BJ (cell line): Measurements from ENCODE around the gene CKLF. TPM values are rescaled to one million over a fixed set of nuclear protein-coding genes. Genes with fewer than 3 reads are reported as not detected.

Experiments used
- CTCF ChIA-PET: fragments of 350-600 bp; formaldehyde crosslinking; extraction: SDS; loops from one replicate; lab custom pipeline; 2021; ENCODE audit warnings: antibody characterized with exemption, inconsistent platforms; lab: Yijun Ruan, JAX
- POLR2A ChIA-PET: fragments of 300-600 bp; sonication (Branson Sonifier 250); formaldehyde crosslinking; extraction: SDS; loops from one replicate; lab custom pipeline; 2021; ENCODE audit warnings: antibody characterized with exemption; lab: Charles Lee
- DNase-seq: peaks from one replicate; pipeline ENCODE4 v3.0.0-alpha.2; 2011; ENCODE audit warnings: low read depth
- H3K27me3 ChIP-seq: 2 replicates; pipeline ENCODE4 v1.6.0; 2011; ENCODE audit warnings: low read length; ENCODE audit not compliant: control insufficient read depth, insufficient read depth
- H3K36me3 ChIP-seq: 2 replicates; pipeline ENCODE4 v1.5.1; 2011; ENCODE audit warnings: low read length; ENCODE audit not compliant: control insufficient read depth, insufficient read depth
- H3K4me3 ChIP-seq: 2 replicates; pipeline ENCODE4 v1.5.1; 2011; ENCODE audit warnings: low read depth, mild to moderate bottlenecking, control low read depth, low read length
- polyA plus RNA-seq: library from polyadenylated mRNA; depleted of rRNA; stranded (reverse); fragments of >200 nt; gene quantifications from 2 replicates; pipeline ENCODE4 v1.2.3, GENCODE V29; 2011
- TF ChIP-seq, protein P1 (sequence below): IDR thresholded peaks from 2 replicates; pipeline ENCODE4 v1.5.1; 2011; ENCODE audit warnings: low read depth, mild to moderate bottlenecking, control low read depth, inconsistent platforms, low read length, moderate library complexity; ENCODE audit not compliant: insufficient read depth

The CKLF gene
- polyA plus RNA-seq, 1 experiment, result 60.8 TPM

DNA sequence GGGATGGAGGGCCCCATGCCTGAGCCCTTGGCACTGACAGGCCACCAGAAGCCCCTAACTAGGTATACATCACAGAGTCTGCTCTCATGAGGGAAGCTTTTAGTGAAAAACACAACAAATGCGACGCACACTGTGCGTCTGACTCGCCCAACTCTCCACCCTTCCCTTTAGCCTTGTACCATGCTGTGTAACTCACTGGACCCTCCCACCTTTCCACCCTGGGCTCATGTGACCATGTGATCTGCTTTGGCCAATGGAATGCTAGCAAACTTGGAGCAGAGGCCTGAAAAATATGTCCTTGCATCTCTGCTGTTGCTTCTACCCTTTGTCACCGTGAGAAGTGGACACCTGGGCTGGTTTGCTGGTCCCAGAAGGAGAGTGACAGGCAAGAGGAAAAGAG, 24.1 kb upstream of the CKLF start:
- Histone ChIP-seq H3K36me3 (peaks cover 19% of the 10 kb centered on the region), H3K4me3 (no peak overlapping the region), H3K27me3 (no peaks in the 10 kb centered on the region)
- POLR2A ChIA-PET, result no interaction called here
- CTCF ChIA-PET, result interaction anchor here (0.8 to 0.9 kb wide), 2 partner anchors 23 kb away, joined by 3 read pairs; no protein-coding TSS in a partner anchor
- DNase-seq, result no peak
- TF ChIP-seq, protein P1, sequence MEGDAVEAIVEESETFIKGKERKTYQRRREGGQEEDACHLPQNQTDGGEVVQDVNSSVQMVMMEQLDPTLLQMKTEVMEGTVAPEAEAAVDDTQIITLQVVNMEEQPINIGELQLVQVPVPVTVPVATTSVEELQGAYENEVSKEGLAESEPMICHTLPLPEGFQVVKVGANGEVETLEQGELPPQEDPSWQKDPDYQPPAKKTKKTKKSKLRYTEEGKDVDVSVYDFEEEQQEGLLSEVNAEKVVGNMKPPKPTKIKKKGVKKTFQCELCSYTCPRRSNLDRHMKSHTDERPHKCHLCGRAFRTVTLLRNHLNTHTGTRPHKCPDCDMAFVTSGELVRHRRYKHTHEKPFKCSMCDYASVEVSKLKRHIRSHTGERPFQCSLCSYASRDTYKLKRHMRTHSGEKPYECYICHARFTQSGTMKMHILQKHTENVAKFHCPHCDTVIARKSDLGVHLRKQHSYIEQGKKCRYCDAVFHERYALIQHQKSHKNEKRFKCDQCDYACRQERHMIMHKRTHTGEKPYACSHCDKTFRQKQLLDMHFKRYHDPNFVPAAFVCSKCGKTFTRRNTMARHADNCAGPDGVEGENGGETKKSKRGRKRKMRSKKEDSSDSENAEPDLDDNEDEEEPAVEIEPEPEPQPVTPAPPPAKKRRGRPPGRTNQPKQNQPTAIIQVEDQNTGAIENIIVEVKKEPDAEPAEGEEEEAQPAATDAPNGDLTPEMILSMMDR, result no peak

DNA sequence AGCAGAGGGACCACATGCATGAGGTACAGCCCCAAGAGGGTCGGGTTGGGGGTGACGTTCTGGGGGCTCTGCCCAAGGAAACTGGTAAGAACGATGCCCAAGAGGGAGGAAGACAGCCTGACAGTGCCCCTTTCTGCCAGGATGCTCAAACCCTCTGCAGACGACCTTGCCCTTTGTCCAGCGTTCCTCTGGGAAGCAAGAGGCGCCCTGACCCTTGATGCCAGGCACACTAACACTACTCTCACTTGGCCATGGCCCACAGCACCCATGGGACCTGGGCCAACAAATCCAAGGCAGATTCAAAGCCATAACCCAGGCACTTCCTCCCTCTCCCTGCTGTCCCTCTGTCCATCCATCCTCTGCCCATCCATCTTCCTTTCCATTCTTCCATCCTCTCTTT, 22.9 kb upstream of the CKLF start:
- Histone ChIP-seq H3K36me3 (peaks cover 19% of the 10 kb centered on the region), H3K4me3 (no peak overlapping the region), H3K27me3 (no peaks in the 10 kb centered on the region)
- CTCF ChIA-PET, result interaction anchor here (0.5 kb wide), 1 partner anchor 159 kb away, joined by 4 read pairs; no protein-coding TSS in a partner anchor
- no peak for DNase-seq
- POLR2A ChIA-PET, result no interaction called here
- TF ChIP-seq, protein P1, result no peak

DNA sequence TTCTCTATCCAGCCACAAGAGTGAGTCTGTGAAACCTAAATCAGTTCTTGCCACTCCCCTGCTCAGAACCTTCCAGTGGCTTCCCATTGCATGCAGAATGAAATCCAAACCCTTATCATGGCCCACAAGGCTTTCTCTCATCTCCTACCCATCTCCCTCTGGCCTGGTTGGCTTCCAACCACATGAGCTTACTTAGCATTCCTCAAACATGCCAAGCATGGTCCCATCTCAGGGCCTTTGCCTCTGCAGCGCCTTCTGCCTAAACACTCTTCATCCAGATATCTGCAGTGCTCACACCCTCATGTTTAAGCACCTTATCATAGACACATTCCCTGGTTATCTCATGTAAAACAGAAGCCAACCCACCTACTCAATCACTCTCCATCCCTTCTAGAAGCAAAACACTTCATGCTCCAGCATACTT, 18.0 kb upstream of the CKLF start:
- TF ChIP-seq, protein P1, result no peak
- ChIA-PET CTCF (no interaction called here), POLR2A (no interaction called here)
- Histone ChIP-seq H3K4me3 (no peak overlapping the region), H3K27me3 (no peaks in the 10 kb centered on the region), H3K36me3 (peaks cover 17% of the 10 kb centered on the region)
- DNase-seq, result no peak

DNA sequence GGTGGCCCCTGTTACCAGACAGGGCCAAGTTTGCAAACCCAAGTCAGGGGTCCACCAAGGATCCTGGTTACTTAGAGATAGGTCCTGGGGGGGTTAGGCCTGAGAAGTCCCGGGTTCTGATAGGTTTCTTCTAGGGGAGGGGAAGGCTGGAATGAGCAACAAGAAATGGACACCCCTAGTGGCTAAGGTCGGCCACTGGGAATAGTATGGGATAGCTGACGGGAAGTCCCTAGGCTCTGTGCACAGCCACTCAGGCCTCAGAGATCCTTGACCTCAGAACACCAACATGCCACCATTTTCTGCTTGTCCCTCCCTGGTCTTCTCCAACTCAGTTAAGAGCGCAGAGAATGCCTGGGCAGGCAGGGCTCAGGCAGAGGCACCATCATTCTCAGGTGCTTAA, 15.9 kb upstream of the CKLF start:
- TF ChIP-seq, protein P1, result no peak
- H3K36me3 ChIP-seq, result peaks cover 5% of the 10 kb centered on the region
- no peak overlapping the region for H3K4me3 ChIP-seq
- ChIA-PET CTCF (no interaction called here), POLR2A (no interaction called here)
- no peaks in the 10 kb centered on the region for H3K27me3 ChIP-seq
- DNase-seq, result no peak

DNA sequence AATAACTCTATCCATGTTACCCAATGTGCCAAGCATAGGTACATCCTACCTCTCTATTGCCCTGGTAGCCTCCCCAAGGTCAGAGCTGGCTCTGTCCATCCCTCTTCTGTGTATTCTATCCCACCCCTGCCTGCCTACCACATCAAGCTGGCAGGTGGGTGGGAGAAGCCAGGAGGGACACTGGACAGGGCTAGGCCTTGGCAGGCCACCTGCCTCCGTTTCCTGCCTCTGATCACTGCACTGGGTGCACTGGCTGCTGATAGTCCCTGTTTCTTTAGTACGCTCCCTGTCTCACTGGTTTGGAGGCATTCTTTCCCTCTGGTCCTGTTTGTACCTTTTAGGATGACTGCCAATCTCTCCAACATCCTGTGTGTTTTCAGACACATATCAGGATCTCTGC, 15.1 kb upstream of the CKLF start:
- ChIA-PET CTCF (no interaction called here), POLR2A (no interaction called here)
- Histone ChIP-seq H3K4me3 (no peak overlapping the region), H3K27me3 (no peaks in the 10 kb centered on the region), H3K36me3 (peaks cover 6% of the 10 kb centered on the region)
- DNase-seq, result no peak
- TF ChIP-seq, protein P1, result no peak
